ENCODE results near the gene ADARB2. TPM values are rescaled to one million over a fixed set of nuclear protein-coding genes. Genes with fewer than 3 reads are reported as not detected.

The ADARB2 gene
- total and polyA plus RNA-seq, 2 experiments from 2014 or later: 0.13 to 0.48 TPM

- no peaks in the 10 kb centered on the region for H3K4me1 ChIP-seq (ENCODE audit: insufficient read depth)
- no peak overlapping the region for H3K4me3 ChIP-seq
- TF ChIP-seq EZH2 (IDR thresholded peaks at IDR 0.05; ENCODE audit: borderline replicate concordance) (no peak), EZH2phosphoT487 (IDR thresholded peaks at IDR 0.05; ENCODE audit: low read depth, severe bottlenecking, unreplicated experiment) (no peak), CTCF (IDR thresholded peaks at IDR 0.05; ENCODE audit: poor library complexity) (no peak)
- H3K27ac ChIP-seq: no peak overlapping the region
- H3K36me3 ChIP-seq (replicated peaks; ENCODE audit: insufficient read depth, low read depth): no peaks in the 10 kb centered on the region
- H3K79me2 ChIP-seq: no peaks in the 10 kb centered on the region
- WGBS (ENCODE audit: low lambda C conversion rate, missing lambda C conversion rate): 70% methylated on average over 13 of the region's 13 CpGs
- H3K27me3 ChIP-seq: no peaks in the 10 kb centered on the region
- no peak overlapping the region for H2AFZ ChIP-seq
- no peaks in the 10 kb centered on the region for H3K9me2 ChIP-seq (replicated peaks; ENCODE audit: insufficient read depth)
- no peak for DNase-seq (ENCODE audit: low spot score)
- H3K9me3 ChIP-seq (ENCODE audit: low read depth): no peaks in the 10 kb centered on the region
- no peak overlapping the region for H3K4me2 ChIP-seq
- no peaks in the 10 kb centered on the region for H4K20me1 ChIP-seq (ENCODE audit: insufficient read depth, poor library complexity, severe bottlenecking)
Measured at GRCh38 chr10:1476455-1476803, 260.9 kb downstream of the ADARB2 start.

- H3K36me3 ChIP-seq (replicated peaks; ENCODE audit: insufficient read depth, low read depth): no peaks in the 10 kb centered on the region
- H2AFZ ChIP-seq: no peak overlapping the region
- WGBS (ENCODE audit: low lambda C conversion rate, missing lambda C conversion rate): 36% methylated on average over 6 of the region's 6 CpGs
- H3K4me3 ChIP-seq: no peak overlapping the region
- no peaks in the 10 kb centered on the region for H3K9me3 ChIP-seq (ENCODE audit: low read depth)
- H4K20me1 ChIP-seq (ENCODE audit: insufficient read depth, poor library complexity, severe bottlenecking): no peaks in the 10 kb centered on the region
- no peaks in the 10 kb centered on the region for H3K79me2 ChIP-seq
- no peaks in the 10 kb centered on the region for H3K9me2 ChIP-seq (replicated peaks; ENCODE audit: insufficient read depth)
- no peak for DNase-seq (ENCODE audit: low spot score)
- no peaks in the 10 kb centered on the region for H3K27me3 ChIP-seq
- H3K4me2 ChIP-seq: no peak overlapping the region
- H3K27ac ChIP-seq: no peak overlapping the region
- TF ChIP-seq EZH2 (IDR thresholded peaks at IDR 0.05; ENCODE audit: borderline replicate concordance): no peak
- TF ChIP-seq CTCF (IDR thresholded peaks at IDR 0.05; ENCODE audit: poor library complexity): no peak
- H3K4me1 ChIP-seq (ENCODE audit: insufficient read depth): no peaks in the 10 kb centered on the region
Measured at GRCh38 chr10:1475771-1476454, 261.4 kb downstream of the ADARB2 start.

GRCh38 chr10:1475098-1475591 is 262.2 kb downstream of the ADARB2 start:
- no peaks in the 10 kb centered on the region for H3K4me1 ChIP-seq (ENCODE audit: insufficient read depth)
- no peaks in the 10 kb centered on the region for H3K36me3 ChIP-seq (replicated peaks; ENCODE audit: insufficient read depth, low read depth)
- TF ChIP-seq EZH2 (IDR thresholded peaks at IDR 0.05; ENCODE audit: borderline replicate concordance): no peak
- TF ChIP-seq CTCF (IDR thresholded peaks at IDR 0.05; ENCODE audit: poor library complexity): no peak
- no peak for TF ChIP-seq EZH2phosphoT487 (IDR thresholded peaks at IDR 0.05; ENCODE audit: low read depth, severe bottlenecking, unreplicated experiment)
- DNase-seq (ENCODE audit: low spot score): no peak
- no peak overlapping the region for H3K4me3 ChIP-seq
- no peaks in the 10 kb centered on the region for H3K9me3 ChIP-seq (ENCODE audit: low read depth)
- no peaks in the 10 kb centered on the region for H4K20me1 ChIP-seq (ENCODE audit: insufficient read depth, poor library complexity, severe bottlenecking)
- no peaks in the 10 kb centered on the region for H3K9me2 ChIP-seq (replicated peaks; ENCODE audit: insufficient read depth)
- H3K27ac ChIP-seq: no peak overlapping the region
- H2AFZ ChIP-seq: no peak overlapping the region
- no peaks in the 10 kb centered on the region for H3K27me3 ChIP-seq
- no peaks in the 10 kb centered on the region for H3K79me2 ChIP-seq
- 45% methylated on average over 12 of the region's 16 CpGs for WGBS (ENCODE audit: low lambda C conversion rate, missing lambda C conversion rate)
- no peak overlapping the region for H3K4me2 ChIP-seq

All from hepatocyte (in vitro differentiated cells).